PFSK-1 (cell line): ENCODE measurements around the gene PTGR3.

Source experiments
- FOXP2 ChIP-seq: optimal IDR thresholded peaks from 2 replicates; pipeline ENCODE3; 2011; ENCODE audit warnings: borderline replicate concordance, control low read depth, inconsistent platforms; ENCODE audit not compliant: insufficient read depth; ENCODE audit errors: extremely low read length, extremely low read depth
- POLR2AphosphoS5 ChIP-seq: IDR thresholded peaks from 2 replicates; pipeline ENCODE4 v1.6.1; 2012; ENCODE audit warnings: low read depth, mild to moderate bottlenecking, control low read depth, low read length, moderate library complexity
- SIN3A ChIP-seq: IDR thresholded peaks from 2 replicates; pipeline ENCODE4 v1.6.1; 2012; ENCODE audit warnings: mild to moderate bottlenecking, low read length, moderate library complexity, borderline replicate concordance; ENCODE audit not compliant: insufficient read depth
- TAF1 ChIP-seq: IDR thresholded peaks from 2 replicates; pipeline ENCODE4 v1.6.1; 2012; ENCODE audit warnings: low read length, control low read depth, borderline replicate concordance; ENCODE audit not compliant: insufficient read depth
- TF ChIP-seq, protein P1 (sequence below), 2 experiments: IDR thresholded peaks; 2 replicates each; pipeline versions ENCODE4 v1.6.1 to v1.8.0; 2011 to 2012; ENCODE audit warnings: low read depth in 2 of 2, low read length in 2 of 2, control low read depth in 1 of 2, inconsistent platforms in 1 of 2, mild to moderate bottlenecking in 1 of 2, moderate library complexity in 1 of 2; ENCODE audit not compliant: insufficient read depth in 1 of 2

PTGR3 gene

GRCh38 chr18:75160364-75160763, 48.6 kb downstream of the PTGR3 start:
- TF ChIP-seq FOXP2 (no peak), TAF1 (no peak), SIN3A (no peak), POLR2AphosphoS5 (no peak)
- TF ChIP-seq, protein P1, sequence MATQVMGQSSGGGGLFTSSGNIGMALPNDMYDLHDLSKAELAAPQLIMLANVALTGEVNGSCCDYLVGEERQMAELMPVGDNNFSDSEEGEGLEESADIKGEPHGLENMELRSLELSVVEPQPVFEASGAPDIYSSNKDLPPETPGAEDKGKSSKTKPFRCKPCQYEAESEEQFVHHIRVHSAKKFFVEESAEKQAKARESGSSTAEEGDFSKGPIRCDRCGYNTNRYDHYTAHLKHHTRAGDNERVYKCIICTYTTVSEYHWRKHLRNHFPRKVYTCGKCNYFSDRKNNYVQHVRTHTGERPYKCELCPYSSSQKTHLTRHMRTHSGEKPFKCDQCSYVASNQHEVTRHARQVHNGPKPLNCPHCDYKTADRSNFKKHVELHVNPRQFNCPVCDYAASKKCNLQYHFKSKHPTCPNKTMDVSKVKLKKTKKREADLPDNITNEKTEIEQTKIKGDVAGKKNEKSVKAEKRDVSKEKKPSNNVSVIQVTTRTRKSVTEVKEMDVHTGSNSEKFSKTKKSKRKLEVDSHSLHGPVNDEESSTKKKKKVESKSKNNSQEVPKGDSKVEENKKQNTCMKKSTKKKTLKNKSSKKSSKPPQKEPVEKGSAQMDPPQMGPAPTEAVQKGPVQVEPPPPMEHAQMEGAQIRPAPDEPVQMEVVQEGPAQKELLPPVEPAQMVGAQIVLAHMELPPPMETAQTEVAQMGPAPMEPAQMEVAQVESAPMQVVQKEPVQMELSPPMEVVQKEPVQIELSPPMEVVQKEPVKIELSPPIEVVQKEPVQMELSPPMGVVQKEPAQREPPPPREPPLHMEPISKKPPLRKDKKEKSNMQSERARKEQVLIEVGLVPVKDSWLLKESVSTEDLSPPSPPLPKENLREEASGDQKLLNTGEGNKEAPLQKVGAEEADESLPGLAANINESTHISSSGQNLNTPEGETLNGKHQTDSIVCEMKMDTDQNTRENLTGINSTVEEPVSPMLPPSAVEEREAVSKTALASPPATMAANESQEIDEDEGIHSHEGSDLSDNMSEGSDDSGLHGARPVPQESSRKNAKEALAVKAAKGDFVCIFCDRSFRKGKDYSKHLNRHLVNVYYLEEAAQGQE (IDR thresholded peaks at IDR 0.05; ENCODE audit: insufficient read depth in 1 of 2, low read depth in 2 of 2, low read length in 2 of 2) = no peak

DNA sequence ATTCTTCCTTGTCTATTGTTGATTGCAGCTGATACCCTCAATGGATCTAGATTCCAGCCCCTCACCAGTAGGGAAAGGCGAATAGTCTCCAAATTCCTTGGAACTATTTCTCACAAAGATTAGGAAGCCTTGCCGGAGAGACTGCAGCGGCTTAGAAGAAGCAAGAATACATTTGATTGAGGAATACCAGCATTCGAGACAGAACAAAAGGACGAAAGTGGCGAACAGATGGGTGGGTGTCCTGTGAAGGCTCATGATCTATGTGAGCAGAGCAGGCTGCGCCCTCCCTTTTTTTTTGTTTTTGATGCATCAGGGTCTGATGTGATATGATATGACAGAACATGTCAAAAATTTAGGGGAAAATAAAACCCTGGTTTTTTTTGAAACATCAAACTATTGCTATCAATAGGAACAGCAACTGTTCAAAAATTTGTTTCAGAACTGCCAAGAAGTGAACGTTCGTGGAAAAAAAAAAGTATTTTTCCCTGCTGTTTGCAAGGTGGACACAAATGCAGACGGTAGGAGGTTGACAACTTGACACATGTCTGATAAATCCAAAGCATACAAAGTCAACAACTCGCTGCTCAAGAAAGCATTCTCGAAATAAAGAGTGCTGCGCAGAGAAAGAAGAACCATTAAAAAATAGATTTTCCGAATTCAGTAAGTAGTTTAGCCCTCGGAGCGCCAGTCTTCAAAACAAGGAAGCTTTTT, 49.1 kb downstream of the PTGR3 start:
- TF ChIP-seq SIN3A = no peak
- no peak for TF ChIP-seq POLR2AphosphoS5
- no peak for TF ChIP-seq FOXP2
- TF ChIP-seq, protein P1 (IDR thresholded peaks at IDR 0.05; ENCODE audit: insufficient read depth in 1 of 2, low read depth in 2 of 2, low read length in 2 of 2) = no peak
- TF ChIP-seq TAF1 = no peak

- TF ChIP-seq, protein P1 (IDR thresholded peaks at IDR 0.05; ENCODE audit: insufficient read depth in 1 of 2, low read depth in 2 of 2, low read length in 2 of 2) = no peak
- TF ChIP-seq POLR2AphosphoS5 (no peak), TAF1 (no peak), SIN3A (no peak), FOXP2 (no peak)
These were observed 49.8 kb downstream of the PTGR3 start for GRCh38 chr18:75159238-75159518.
